SK-N-SH treated with all-trans-retinoic acid at 6 μM for 48 hours (cell line): Measurements from ENCODE around the gene PLEKHG2.

ENCODE experiments used
- ARNTL ChIP-seq: fragments of 450-650 bp; formaldehyde crosslinking; IDR thresholded peaks from 2 replicates; pipeline ENCODE4 v1.5.0; 2020; ENCODE audit warnings: low read depth, mild to moderate bottlenecking, moderate library complexity, borderline replicate concordance
- CSDC2 ChIP-seq: fragments of 250-450 bp; sonication (Bioruptor Pico); IDR thresholded peaks from 2 replicates; pipeline ENCODE4 v1.5.0; 2020; ENCODE audit warnings: mild to moderate bottlenecking, moderate library complexity
- GLIS3 ChIP-seq: fragments of 250-450 bp; sonication (Bioruptor Pico); IDR thresholded peaks from 2 replicates; pipeline ENCODE4 v1.5.0; 2020; ENCODE audit warnings: mild to moderate bottlenecking, moderate library complexity
- RARB ChIP-seq: fragments of 250-450 bp; sonication (Bioruptor Pico); IDR thresholded peaks from 2 replicates; pipeline ENCODE4 v1.8.0; 2021; ENCODE audit warnings: mild to moderate bottlenecking, moderate library complexity
- TCF4 ChIP-seq: fragments of 250-450 bp; sonication (Bioruptor Pico); IDR thresholded peaks from 2 replicates; pipeline ENCODE4 v1.8.0; 2021; ENCODE audit warnings: mild to moderate bottlenecking, moderate library complexity, borderline replicate concordance
- TOX ChIP-seq: fragments of 250-450 bp; sonication (Bioruptor Pico); IDR thresholded peaks from 2 replicates; pipeline ENCODE4 v1.8.0; 2021; ENCODE audit warnings: mild to moderate bottlenecking, moderate library complexity, borderline replicate concordance
- ZNF70 ChIP-seq: fragments of 450-650 bp; formaldehyde crosslinking; IDR thresholded peaks from 2 replicates; pipeline ENCODE4 v1.5.0; 2020; ENCODE audit warnings: mild to moderate bottlenecking, moderate library complexity
- TF ChIP-seq, protein P1 (sequence below): fragments of 250-450 bp; sonication (Bioruptor Pico); IDR thresholded peaks from 2 replicates; pipeline ENCODE4 v1.5.1; 2021; ENCODE audit warnings: mild to moderate bottlenecking, moderate library complexity
- TF ChIP-seq, protein P2 (sequence below): fragments of 250-450 bp; sonication (Bioruptor Pico); IDR thresholded peaks from 2 replicates; pipeline ENCODE4 v1.5.1; 2020; ENCODE audit warnings: low read depth, mild to moderate bottlenecking, moderate library complexity
- TF ChIP-seq, protein P3 (sequence below): fragments of 250-450 bp; sonication (Bioruptor Pico); IDR thresholded peaks from 2 replicates; pipeline ENCODE4 v1.8.0; 2021; ENCODE audit warnings: low read depth, mild to moderate bottlenecking, moderate library complexity, borderline replicate concordance

DNA sequence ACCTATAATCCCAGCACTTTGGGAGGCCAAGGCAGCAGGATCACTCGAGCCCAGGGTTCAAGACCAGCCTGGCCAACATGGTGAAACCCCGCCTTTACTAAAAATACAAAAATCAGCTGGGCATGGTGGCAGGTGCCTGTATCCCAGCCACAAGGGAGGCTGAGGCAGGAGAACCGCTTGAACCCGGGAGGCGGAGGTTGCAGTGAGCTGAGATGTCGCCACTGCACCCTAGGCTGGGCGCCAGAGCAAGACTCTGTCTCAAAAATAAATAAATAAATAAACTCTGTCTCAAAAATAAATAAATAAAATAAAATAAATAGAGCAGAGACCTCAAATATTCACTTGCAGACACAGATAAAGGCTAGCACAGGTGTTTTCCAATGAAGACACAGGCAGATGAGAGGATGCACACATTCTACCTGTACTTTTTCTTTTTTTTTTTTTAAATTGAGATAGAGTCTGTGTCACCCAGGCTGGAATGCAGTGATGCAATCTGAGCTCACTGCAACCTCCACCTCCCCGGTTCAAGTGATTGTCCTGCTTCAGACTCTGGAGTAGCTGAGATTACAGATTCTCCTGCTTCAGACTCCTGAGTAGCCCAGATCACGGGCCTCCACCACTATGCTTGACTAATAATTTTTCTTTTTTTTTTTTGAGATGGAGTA lies 25.9 kb downstream of the PLEKHG2 start:
- TF ChIP-seq GLIS3: no peak
- no peak for TF ChIP-seq CSDC2
- TF ChIP-seq ARNTL: no peak
- TF ChIP-seq TOX: no peak
- TF ChIP-seq TCF4: no peak
- TF ChIP-seq, protein P1, sequence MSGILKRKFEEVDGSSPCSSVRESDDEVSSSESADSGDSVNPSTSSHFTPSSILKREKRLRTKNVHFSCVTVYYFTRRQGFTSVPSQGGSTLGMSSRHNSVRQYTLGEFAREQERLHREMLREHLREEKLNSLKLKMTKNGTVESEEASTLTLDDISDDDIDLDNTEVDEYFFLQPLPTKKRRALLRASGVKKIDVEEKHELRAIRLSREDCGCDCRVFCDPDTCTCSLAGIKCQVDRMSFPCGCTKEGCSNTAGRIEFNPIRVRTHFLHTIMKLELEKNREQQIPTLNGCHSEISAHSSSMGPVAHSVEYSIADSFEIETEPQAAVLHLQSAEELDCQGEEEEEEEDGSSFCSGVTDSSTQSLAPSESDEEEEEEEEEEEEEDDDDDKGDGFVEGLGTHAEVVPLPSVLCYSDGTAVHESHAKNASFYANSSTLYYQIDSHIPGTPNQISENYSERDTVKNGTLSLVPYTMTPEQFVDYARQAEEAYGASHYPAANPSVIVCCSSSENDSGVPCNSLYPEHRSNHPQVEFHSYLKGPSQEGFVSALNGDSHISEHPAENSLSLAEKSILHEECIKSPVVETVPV: no peak
- TF ChIP-seq, protein P2, sequence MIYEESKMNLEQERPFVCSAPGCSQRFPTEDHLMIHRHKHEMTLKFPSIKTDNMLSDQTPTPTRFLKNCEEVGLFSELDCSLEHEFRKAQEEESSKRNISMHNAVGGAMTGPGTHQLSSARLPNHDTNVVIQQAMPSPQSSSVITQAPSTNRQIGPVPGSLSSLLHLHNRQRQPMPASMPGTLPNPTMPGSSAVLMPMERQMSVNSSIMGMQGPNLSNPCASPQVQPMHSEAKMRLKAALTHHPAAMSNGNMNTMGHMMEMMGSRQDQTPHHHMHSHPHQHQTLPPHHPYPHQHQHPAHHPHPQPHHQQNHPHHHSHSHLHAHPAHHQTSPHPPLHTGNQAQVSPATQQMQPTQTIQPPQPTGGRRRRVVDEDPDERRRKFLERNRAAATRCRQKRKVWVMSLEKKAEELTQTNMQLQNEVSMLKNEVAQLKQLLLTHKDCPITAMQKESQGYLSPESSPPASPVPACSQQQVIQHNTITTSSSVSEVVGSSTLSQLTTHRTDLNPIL: no peak
- TF ChIP-seq, protein P3, sequence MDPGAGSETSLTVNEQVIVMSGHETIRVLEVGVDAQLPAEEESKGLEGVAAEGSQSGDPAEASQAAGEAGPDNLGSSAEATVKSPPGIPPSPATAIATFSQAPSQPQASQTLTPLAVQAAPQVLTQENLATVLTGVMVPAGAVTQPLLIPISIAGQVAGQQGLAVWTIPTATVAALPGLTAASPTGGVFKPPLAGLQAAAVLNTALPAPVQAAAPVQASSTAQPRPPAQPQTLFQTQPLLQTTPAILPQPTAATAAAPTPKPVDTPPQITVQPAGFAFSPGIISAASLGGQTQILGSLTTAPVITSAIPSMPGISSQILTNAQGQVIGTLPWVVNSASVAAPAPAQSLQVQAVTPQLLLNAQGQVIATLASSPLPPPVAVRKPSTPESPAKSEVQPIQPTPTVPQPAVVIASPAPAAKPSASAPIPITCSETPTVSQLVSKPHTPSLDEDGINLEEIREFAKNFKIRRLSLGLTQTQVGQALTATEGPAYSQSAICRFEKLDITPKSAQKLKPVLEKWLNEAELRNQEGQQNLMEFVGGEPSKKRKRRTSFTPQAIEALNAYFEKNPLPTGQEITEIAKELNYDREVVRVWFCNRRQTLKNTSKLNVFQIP: no peak
- TF ChIP-seq ZNF70 (CRISPR knock-in tag): no peak
- no peak for TF ChIP-seq RARB (CRISPR knock-in tag)
